Pancreas (tissue), 10 donors: ENCODE data around the gene SOBP. TPM values are rescaled to one million over a fixed set of nuclear protein-coding genes. Genes with fewer than 3 reads are reported as not detected.

ENCODE experiments used
- ATAC-seq, 4 donors: fragments of 200-7000 bp; cut with Tn5 transposase; one replicate each; pipeline versions ENCODE4 v1.8.0 to v1.9.1; 2020; ENCODE audit warnings: mild to moderate bottlenecking in 4 of 4, moderate library complexity in 4 of 4
- DNase-seq, 6 donors: peaks; one replicate each; pipeline ENCODE4 v3.0.0-alpha.2; 2020
- FAIRE-seq: peaks from 2 replicates; lab custom pipeline; 2012; peaks lifted over from hg19 to GRCh38; lab: Jason Lieb, UNC
- H3K27ac ChIP-seq, 4 donors: fragments of 200-600 bp; sonication (generic); 1 replicate in 3 of 4; 2 replicates in 1 of 4; pipeline versions ENCODE4 v1.5.0 to v1.8.0; 2020
- H3K27me3 ChIP-seq, 4 donors: fragments of 200-600 bp; one replicate each; pipeline ENCODE4 v1.8.0; 2021
- H3K36me3 ChIP-seq, 3 donors: fragments of 200-600 bp; sonication (generic) in 1 of 3; one replicate each; pipeline versions ENCODE4 v1.5.0 to v1.8.0; 2020 to 2021
- H3K4me1 ChIP-seq, 3 donors: fragments of 200-600 bp; one replicate each; pipeline ENCODE4 v1.8.0; 2021
- H3K4me3 ChIP-seq, 4 donors: fragments of 200-600 bp; sonication (generic) in 2 of 4; one replicate each; pipeline versions ENCODE4 v1.5.0 to v1.8.0; 2020 to 2021
- H3K9me3 ChIP-seq, 4 donors: fragments of 200-600 bp; one replicate each; pipeline ENCODE4 v1.8.0; 2021
- WGBS, 2 donors: extraction: QIAGEN DNeasy Blood & Tissue Kit; methylation state at CpG; one replicate each; pipeline ENCODE4 v1.1.7; 2013; 5-methylcytosine and 5-hydroxymethylcytosine counted together
- intact Hi-C, 3 donors: fragments of 100-400 bp; cut with DNase I; formaldehyde crosslinking; loops; one replicate each; pipeline versions ENCODE4 v1.11.1 to v1.14.2; 2022
- polyA plus RNA-seq, 2 donors: library from polyadenylated mRNA; stranded (reverse); fragments of 200-250 nt; gene quantifications; one replicate each; pipeline ENCODE4 v1.2.3, GENCODE V29; 2013
- total RNA-seq, 6 donors: library from RNA; stranded (reverse); fragmentation: NEBNext Ultra II Directional in 4 of 6; extraction: Animal tissue kit (Norgen Biotek cat#: 25700) in 4 of 6; gene quantifications; one replicate each; pipeline versions ENCODE4 v1.2.1 to v1.2.4, GENCODE V29; 2021 to 2023
- TF ChIP-seq, protein P1 (sequence below), 4 donors: fragments of 200-600 bp; sonication (generic) in 3 of 4; IDR thresholded peaks; one replicate each; pipeline versions ENCODE4 v1.5.0 to v1.8.0; 2021; ENCODE audit warnings: antibody characterized with exemption in 4 of 4
- donor health status: healthy with polysubstance abuse.
- donor health status: DM: no; HTN: no; CAD: no; lungs with moderate emphysema.
- donor health status: DM: no; HTN: no; CAD: no.
- donor health status: control.
- donor health status: control.
- donor health status: Bipolar disorder and iron deficiency.
- donor health status: DM: yes; HTN: yes; CAD: no.
- donor health status: DM: no; HTN: no; CAD: no.
- donor health status: DM: no; HTN: no; CAD: no.
- donor health status: DM: yes; HTN: yes; CAD: no.

Gene SOBP
- total and polyA plus RNA-seq, 8 donors: 1.1 to 3.5 (median 2.0) TPM

DNA sequence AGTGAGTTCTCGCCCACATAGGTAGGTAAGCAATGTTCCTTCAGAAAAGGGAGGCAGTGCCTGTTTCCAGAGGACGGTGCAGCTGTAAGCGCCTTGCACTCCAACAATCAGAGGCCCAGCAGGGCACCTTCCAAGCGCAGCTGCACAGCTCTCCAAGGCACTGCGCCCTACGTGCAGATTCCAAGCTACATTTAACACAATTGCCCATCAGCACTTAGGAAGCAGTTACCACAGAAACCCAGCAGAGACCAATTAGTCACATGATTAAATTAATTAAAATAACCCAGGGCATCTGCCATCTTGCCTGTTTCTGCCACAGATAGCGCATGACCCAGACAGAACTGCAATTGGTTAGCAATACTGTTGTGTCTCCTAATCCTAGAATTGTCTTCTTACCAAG lies 65.5 kb downstream of the SOBP start:
- TF ChIP-seq, protein P1, sequence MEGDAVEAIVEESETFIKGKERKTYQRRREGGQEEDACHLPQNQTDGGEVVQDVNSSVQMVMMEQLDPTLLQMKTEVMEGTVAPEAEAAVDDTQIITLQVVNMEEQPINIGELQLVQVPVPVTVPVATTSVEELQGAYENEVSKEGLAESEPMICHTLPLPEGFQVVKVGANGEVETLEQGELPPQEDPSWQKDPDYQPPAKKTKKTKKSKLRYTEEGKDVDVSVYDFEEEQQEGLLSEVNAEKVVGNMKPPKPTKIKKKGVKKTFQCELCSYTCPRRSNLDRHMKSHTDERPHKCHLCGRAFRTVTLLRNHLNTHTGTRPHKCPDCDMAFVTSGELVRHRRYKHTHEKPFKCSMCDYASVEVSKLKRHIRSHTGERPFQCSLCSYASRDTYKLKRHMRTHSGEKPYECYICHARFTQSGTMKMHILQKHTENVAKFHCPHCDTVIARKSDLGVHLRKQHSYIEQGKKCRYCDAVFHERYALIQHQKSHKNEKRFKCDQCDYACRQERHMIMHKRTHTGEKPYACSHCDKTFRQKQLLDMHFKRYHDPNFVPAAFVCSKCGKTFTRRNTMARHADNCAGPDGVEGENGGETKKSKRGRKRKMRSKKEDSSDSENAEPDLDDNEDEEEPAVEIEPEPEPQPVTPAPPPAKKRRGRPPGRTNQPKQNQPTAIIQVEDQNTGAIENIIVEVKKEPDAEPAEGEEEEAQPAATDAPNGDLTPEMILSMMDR (IDR thresholded peaks at IDR 0.05): no peak
- DNase-seq (no peak), ATAC-seq (peak in 2 of 4 donors; percentile 69 to 70), FAIRE-seq (no peak)
- Histone ChIP-seq H3K27ac (no peak overlapping the region), H3K27me3 (no peaks in the 10 kb centered on the region), H3K4me1 (no peaks in the 10 kb centered on the region), H3K36me3 (no peaks in the 10 kb centered on the region), H3K9me3 (no peaks in the 10 kb centered on the region), H3K4me3 (no peak overlapping the region)
- WGBS, 2 donors: 89 to 91% methylated on average over 7 of the region's 7 CpGs
- intact Hi-C loops: no loop called here

GRCh38 chr6:107556082-107556481 lies 66.2 kb downstream of the SOBP start:
- no peak for FAIRE-seq
- H3K4me1 ChIP-seq: no peaks in the 10 kb centered on the region
- TF ChIP-seq, protein P1 (IDR thresholded peaks at IDR 0.05): no peak
- no peaks in the 10 kb centered on the region for H3K36me3 ChIP-seq
- no peak for ATAC-seq
- H3K9me3 ChIP-seq: no peaks in the 10 kb centered on the region
- intact Hi-C loops: no loop called here
- H3K27ac ChIP-seq: no peak overlapping the region
- H3K27me3 ChIP-seq: no peaks in the 10 kb centered on the region
- no peak overlapping the region for H3K4me3 ChIP-seq
- no peak for DNase-seq

DNA sequence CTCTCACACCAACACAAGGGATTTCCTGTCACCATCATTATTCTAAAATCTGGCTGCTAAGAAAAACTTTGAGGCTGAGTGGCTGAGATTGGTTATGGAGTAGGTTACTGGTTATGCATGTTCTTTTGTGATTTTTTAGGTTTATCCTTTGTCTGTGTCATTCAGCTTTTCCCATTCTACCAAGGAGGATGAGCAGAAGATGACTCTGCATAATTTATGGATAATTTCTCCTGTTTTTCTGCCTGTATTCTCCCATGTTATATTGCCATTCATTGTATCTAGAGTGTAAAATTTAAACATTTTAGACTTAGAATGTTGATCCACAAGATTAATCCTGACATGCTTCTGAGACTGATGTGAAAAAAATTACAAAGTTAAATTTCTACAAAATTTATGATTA lies 67.8 kb downstream of the SOBP start:
- Histone ChIP-seq H3K36me3 (no peaks in the 10 kb centered on the region), H3K27me3 (no peaks in the 10 kb centered on the region), H3K4me3 (no peak overlapping the region), H3K9me3 (no peaks in the 10 kb centered on the region), H3K4me1 (no peaks in the 10 kb centered on the region), H3K27ac (no peak overlapping the region)
- ATAC-seq: no peak
- intact Hi-C loops: no loop called here
- FAIRE-seq: no peak
- TF ChIP-seq, protein P1 (IDR thresholded peaks at IDR 0.05): no peak
- DNase-seq: no peak

- Histone ChIP-seq H3K36me3 (no peaks in the 10 kb centered on the region), H3K4me1 (no peaks in the 10 kb centered on the region), H3K27ac (peak overlapping the region in 1 of 4 donors; percentile 8), H3K4me3 (no peak overlapping the region), H3K9me3 (no peaks in the 10 kb centered on the region), H3K27me3 (no peaks in the 10 kb centered on the region)
- 47 to 50% methylated on average over 4 of the region's 4 CpGs for WGBS, 2 donors
- FAIRE-seq: no peak
- ATAC-seq: peak; percentile 46 to 66 (median 56)
- no peak for DNase-seq
- TF ChIP-seq, protein P1 (IDR thresholded peaks at IDR 0.05): no peak
- intact Hi-C loops: no loop called here
These were observed 70.7 kb downstream of the SOBP start for GRCh38 chr6:107560657-107561056.

DNA sequence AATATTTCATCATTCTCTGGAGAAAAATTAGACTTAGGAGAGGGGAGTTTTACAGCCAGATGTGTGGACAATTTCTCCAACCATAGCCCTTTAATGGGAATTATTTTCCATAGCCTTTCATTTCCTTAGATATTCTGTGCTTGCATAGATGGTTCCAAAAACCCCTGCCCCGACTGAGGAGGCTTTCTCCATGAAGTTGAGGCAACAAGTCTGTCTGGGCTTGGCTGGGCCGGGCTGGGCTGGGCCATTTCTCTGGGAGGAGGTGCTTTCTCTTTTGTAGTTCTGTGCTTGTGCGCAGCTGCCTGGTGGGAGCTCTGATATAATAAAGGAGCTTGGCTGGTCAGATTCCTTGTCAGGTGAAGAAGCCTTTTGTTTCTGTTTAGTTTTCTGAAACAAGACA lies 71.4 kb downstream of the SOBP start:
- DNase-seq: peak in 2 of 6 donors; percentile 33 to 54
- Histone ChIP-seq H3K27me3 (no peaks in the 10 kb centered on the region), H3K36me3 (no peaks in the 10 kb centered on the region), H3K9me3 (no peaks in the 10 kb centered on the region), H3K27ac (no peak overlapping the region), H3K4me3 (no peak overlapping the region), H3K4me1 (no peaks in the 10 kb centered on the region)
- intact Hi-C loops: no loop called here
- TF ChIP-seq, protein P1 (IDR thresholded peaks at IDR 0.05): no peak
- FAIRE-seq: no peak
- 63 to 68% methylated on average over 3 of the region's 3 CpGs for WGBS, 2 donors
- ATAC-seq: peak; percentile 53 to 71 (median 58)
